Calu3 (cell line): ENCODE data around the gene TRPC4. TPM values are rescaled to one million over a fixed set of nuclear protein-coding genes. Genes with fewer than 3 reads are reported as not detected.

ENCODE experiments used
- BruUV-seq: library from RNA; stranded (reverse); fragments of 400-500 nt; replicated peaks from 2 replicates; lab custom pipeline; 2021; lab: Mats Ljungman, UMichigan
- CTCF ChIA-PET: fragments of 300-600 bp; sonication (Branson Sonifier 250); formaldehyde crosslinking; loops from one replicate; lab custom pipeline; 2022; ENCODE audit warnings: antibody characterized with exemption; lab: Charles Lee
- DNase-seq: peaks from one replicate; pipeline ENCODE4 v3.0.0; 2022
- H3K27ac Mint-ChIP-seq: one replicate; pipeline ENCODE4 v1.8.0; 2022; ENCODE audit warnings: mixed read lengths; ENCODE audit not compliant: unreplicated experiment
- H3K27me3 Mint-ChIP-seq: one replicate; pipeline ENCODE4 v1.8.0; 2022; ENCODE audit warnings: mixed read lengths; ENCODE audit not compliant: unreplicated experiment
- H3K36me3 Mint-ChIP-seq: one replicate; pipeline ENCODE4 v1.8.0; 2022; ENCODE audit warnings: mild to moderate bottlenecking, moderate library complexity, mixed read lengths; ENCODE audit not compliant: insufficient read depth, unreplicated experiment
- H3K4me1 Mint-ChIP-seq: one replicate; pipeline ENCODE4 v1.8.0; 2022; ENCODE audit warnings: mild to moderate bottlenecking, low read depth, mixed read lengths; ENCODE audit not compliant: unreplicated experiment
- H3K4me3 Mint-ChIP-seq: one replicate; pipeline ENCODE4 v1.8.0; 2022; ENCODE audit warnings: mild to moderate bottlenecking, low read depth, moderate library complexity, mixed read lengths; ENCODE audit not compliant: unreplicated experiment
- H3K9me3 Mint-ChIP-seq: one replicate; pipeline ENCODE4 v1.8.0; 2022; ENCODE audit warnings: low read depth, mixed read lengths; ENCODE audit not compliant: unreplicated experiment
- intact Hi-C: fragments of 100-400 bp; cut with micrococcal nuclease; formaldehyde crosslinking; loops from one replicate; pipeline ENCODE4 v1.10.0; 2022; ENCODE audit not compliant: unreplicated experiment
- total RNA-seq: library from RNA; stranded (reverse); gene quantifications from 2 replicates; pipeline ENCODE4 v1.2.3, GENCODE V29; 2022
- TF ChIP-seq, protein P1 (sequence below): fragments of 200-600 bp; IDR thresholded peaks from one replicate; pipeline ENCODE4 v1.8.0; 2022; ENCODE audit warnings: antibody characterized with exemption; ENCODE audit not compliant: unreplicated experiment

TRPC4 gene
- total RNA-seq, 1 experiment from 2014 or later, result not detected

GRCh38 chr13:37686501-37686900 lies 183.1 kb downstream of the TRPC4 start:
- TF ChIP-seq, protein P1, sequence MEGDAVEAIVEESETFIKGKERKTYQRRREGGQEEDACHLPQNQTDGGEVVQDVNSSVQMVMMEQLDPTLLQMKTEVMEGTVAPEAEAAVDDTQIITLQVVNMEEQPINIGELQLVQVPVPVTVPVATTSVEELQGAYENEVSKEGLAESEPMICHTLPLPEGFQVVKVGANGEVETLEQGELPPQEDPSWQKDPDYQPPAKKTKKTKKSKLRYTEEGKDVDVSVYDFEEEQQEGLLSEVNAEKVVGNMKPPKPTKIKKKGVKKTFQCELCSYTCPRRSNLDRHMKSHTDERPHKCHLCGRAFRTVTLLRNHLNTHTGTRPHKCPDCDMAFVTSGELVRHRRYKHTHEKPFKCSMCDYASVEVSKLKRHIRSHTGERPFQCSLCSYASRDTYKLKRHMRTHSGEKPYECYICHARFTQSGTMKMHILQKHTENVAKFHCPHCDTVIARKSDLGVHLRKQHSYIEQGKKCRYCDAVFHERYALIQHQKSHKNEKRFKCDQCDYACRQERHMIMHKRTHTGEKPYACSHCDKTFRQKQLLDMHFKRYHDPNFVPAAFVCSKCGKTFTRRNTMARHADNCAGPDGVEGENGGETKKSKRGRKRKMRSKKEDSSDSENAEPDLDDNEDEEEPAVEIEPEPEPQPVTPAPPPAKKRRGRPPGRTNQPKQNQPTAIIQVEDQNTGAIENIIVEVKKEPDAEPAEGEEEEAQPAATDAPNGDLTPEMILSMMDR, result no peak
- H3K4me3 Mint-ChIP-seq, result no peak overlapping the region
- CTCF ChIA-PET, result no interaction called here
- no peaks in the 10 kb centered on the region for H3K27me3 Mint-ChIP-seq
- no peaks in the 10 kb centered on the region for H3K36me3 Mint-ChIP-seq
- no peaks in the 10 kb centered on the region for H3K9me3 Mint-ChIP-seq
- no peaks in the 10 kb centered on the region for H3K4me1 Mint-ChIP-seq
- no TSS peak for BruUV-seq
- no peak for DNase-seq
- intact Hi-C loops, result no loop called here
- H3K27ac Mint-ChIP-seq, result no peak overlapping the region

- Mint-ChIP-seq H3K4me1 (no peaks in the 10 kb centered on the region), H3K27ac (no peak overlapping the region), H3K27me3 (no peaks in the 10 kb centered on the region), H3K9me3 (no peaks in the 10 kb centered on the region), H3K4me3 (no peak overlapping the region), H3K36me3 (no peaks in the 10 kb centered on the region)
- TF ChIP-seq, protein P1, result no peak
- intact Hi-C loops, result no loop called here
- DNase-seq, result no peak
- CTCF ChIA-PET, result no interaction called here
- BruUV-seq, result no TSS peak
Observed at GRCh38 chr13:37685206-37685605, 184.4 kb downstream of the TRPC4 start.

DNA sequence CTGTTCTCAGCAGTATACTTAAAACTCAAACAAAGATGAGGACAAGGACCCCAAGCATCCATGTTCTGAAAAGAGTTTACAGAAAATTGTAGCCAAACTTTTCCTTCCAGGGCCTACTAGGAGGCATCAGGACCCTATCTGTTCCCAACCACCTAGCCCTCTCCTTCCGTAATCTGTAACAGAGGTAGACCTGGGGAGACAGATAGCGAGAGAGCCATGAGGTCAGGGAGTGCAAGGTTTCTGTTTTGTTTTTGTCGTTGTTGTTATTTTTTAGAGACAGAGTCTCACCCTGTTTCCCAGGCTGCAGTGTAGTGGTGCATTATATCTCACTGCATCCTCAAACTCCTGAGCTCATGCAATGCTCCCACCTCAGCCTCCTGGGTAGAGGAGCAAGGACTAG lies 187.1 kb downstream of the TRPC4 start:
- CTCF ChIA-PET, result no interaction called here

DNA sequence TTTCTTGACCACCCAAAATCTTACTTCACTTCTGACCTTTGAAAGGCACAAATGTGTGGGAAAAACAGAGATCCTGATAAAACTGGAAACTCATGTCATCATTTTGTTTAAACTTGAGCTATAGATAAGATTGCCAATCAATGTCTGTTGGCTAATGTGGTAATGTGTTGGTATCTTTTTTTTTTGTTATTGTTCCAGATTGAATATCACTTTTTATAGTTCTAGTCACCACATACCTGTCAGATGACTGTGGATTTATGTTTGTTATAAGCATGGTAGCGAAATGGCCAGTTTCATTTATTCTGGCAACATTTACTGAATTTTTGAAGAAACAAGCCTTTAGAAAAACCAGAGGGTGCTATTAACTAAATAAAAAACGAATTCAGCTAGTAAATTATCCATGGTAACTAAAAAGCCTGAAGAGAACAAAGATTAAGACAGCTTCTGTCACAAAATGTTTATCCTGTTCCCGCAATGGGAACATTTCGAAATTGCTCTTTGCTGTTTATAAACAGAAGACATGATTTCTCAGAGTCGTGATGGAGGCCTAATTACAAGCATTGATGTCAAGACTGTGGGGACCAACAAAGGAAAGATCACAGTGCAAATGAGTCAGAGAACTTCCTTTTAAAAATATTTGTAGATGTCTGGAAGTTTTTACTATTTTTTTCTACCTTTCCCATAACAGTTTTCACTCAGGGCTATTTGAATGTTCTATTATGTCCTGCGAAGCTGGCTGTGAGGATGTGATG lies 188.1 kb downstream of the TRPC4 start:
- Mint-ChIP-seq H3K4me3 (no peak overlapping the region), H3K27me3 (no peaks in the 10 kb centered on the region), H3K4me1 (no peaks in the 10 kb centered on the region), H3K36me3 (no peaks in the 10 kb centered on the region), H3K27ac (no peak overlapping the region), H3K9me3 (no peaks in the 10 kb centered on the region)
- intact Hi-C loops, result no loop called here
- CTCF ChIA-PET, result no interaction called here
- no TSS peak for BruUV-seq
- no peak for DNase-seq
- TF ChIP-seq, protein P1, result no peak

More for the DNA sequence above, 187.1 kb downstream of the TRPC4 start:
- Mint-ChIP-seq H3K27me3 (no peaks in the 10 kb centered on the region), H3K9me3 (no peaks in the 10 kb centered on the region), H3K4me1 (no peaks in the 10 kb centered on the region), H3K36me3 (no peaks in the 10 kb centered on the region), H3K27ac (no peak overlapping the region), H3K4me3 (no peak overlapping the region)
- TF ChIP-seq, protein P1, result no peak
- intact Hi-C loops, result no loop called here
- no peak for DNase-seq
- BruUV-seq, result no TSS peak
